NCI-H226 (cell line): ENCODE data around the gene SST.
A peak's percentile ranks its signal among the peaks of the same experiment; 100 is the strongest.

Source experiments
- DNase-seq: peaks from one replicate; pipeline ENCODE4 v3.0.0-alpha.2; 2015

Gene SST

DNA sequence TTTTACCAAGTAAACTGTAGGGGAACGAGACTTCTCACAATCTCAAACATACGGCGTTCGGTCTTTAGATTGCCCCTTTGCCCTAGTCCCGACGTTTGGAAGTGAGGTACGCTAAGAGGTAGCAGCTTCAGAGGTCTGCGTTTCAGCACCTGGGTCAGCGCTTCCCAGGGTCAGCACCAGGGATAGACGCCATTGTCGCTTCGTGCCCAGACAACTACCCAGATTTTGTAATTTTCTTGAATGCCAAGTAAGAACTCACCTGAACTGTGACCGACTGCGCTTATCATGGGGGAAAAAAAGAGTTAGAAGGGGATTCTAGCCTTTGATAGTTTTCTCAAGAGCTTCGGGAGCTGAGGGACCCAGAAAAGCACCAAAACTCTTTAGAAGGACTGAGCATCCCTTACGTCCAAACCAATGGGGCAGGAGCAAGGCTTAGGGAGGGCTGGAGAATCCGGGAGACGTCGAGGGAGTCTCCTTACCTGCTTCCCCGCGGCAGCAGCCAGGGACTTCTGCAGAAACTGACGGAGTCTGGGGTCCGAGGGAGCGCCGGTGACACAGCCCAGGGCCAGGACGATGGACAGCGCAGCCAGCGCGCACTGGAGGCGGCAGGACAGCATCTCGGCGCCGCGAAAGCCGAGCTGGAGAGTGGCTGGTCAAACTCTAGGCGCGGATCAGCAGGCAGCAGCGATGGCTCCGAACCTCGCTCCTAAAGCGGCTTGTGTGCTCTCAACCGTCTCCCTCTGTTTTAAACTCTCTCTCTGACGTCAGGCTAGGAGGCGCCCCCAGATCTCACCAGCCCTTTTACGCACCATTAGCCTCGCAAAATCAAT lies at the start of gene SST:
TSS of gene SST (minus strand) at position 720 of the 830 bp plus-strand sequence. CDS start at position 617, 103 bp downstream.
- no peak for DNase-seq

DNA sequence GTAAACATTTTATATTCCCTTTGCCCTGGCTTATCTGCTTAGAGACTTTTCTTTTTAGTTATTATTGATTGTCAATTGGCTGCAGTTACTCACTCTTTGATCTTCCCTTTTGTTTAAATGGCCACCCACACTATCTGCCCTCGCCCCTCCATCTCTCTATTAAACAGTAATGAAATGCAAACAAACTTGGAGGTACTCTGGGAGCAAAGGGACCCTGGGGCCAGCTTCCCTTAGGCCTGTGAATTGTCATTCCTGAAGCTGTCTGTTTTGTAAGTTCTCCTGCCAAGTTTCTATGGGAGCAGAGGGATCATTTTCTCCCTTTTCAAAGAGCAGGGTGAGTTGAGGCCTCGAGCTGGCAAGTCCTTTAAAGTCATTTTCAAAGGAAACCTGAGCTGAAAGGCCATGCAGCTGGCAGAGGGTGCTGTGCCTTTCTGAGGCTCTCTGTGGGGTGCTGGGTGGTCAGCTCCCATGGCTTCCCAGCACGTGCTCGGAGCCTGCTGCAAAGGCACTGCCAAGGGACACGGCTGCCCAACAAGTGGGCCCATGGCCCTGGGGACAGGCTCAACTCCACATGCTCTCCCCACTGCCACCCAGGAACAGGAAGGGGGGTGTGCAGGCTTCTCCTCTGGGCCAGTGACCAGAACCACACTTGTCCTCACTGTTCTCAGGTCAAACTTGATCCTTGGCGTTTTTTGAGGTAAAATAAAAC lies 49.6 kb upstream of the SST start:
- DNase-seq = no peak

DNA sequence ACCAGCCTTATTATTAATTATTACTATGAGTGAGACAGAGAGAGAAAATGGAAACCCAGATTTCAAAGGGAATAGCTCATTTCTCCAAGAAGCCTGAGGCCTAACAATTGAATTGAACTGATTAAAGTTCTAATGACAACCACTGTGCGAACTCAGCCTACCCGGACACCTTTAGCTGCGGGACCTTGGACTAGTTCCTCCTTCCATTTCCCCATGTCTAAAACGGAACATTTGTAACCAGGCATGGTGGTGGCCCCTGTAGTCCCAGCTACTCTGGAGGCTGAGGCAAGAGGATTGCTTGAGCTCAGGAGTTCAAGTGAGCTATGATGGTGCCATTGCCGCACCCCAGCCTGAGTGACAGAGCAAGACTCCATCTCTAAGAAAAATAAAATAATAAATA lies 48.6 kb upstream of the SST start:
- no peak for DNase-seq

DNA sequence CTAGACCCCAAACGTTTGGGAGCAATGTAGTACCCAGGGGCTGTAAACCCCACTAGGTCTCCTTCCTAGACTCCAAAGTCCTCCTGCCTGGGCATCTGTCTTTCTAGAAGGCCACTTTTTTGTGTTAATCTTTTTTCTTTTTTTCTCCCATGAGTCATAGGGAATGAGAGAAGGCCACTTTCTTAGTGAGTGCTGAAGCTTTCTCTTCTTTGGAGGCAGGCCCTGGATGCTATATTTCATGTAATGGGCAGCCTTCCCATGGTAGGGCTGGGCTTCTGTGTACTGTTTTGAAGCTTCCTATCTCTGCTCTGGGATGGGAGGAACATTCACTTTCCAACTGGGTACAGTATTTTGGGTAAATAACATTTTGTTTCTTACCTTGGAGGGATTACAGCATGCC lies 47.4 kb upstream of the SST start:
- no peak for DNase-seq

DNA sequence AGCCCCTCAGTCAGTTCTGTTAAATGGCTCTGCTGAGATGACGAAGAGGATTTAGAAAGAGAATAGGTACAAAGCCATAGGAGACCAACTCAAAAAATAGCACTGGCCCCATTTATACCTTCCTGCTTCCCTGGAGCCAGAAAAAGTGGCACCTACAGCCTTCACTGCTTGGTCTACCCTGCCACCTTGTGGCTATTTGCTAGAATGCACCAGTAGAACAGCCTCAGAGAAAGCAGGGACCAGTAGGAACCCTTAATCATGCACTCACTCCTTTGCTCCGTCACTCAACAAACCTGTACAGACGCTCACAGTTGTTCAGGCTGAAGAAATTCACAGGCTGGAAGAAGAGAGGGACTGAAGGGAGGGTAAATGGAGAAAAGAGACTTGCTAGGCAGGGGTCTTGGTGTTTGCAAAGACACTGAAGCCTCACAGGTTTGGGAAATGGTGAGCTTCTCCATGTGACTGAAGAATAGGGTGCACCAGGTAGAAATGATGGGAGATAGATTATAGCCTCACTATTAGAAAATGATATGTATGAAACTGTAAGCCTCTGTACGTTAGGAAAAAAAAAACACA lies 44.3 kb upstream of the SST start:
- DNase-seq = peak; percentile 51

DNA sequence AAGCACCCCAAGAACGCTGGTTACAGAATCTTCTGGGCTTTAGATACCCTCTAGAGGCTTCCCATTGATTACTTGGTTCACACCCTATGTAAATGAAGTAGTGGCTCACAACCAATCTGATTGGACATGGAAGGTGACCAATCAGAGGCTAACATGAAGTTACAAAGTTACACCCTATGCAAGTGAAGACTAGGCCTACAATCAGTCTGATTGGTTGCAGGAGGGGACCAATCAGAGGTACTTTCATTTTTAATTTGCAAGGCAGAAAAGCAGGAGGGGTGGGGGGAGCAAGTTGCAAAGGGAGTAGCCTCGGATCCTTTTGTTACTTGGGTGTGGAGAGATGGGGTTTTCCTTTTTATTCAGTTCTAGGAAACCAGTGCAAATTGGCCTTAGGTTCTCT lies 43.3 kb upstream of the SST start:
- peak; percentile 60 for DNase-seq

DNA sequence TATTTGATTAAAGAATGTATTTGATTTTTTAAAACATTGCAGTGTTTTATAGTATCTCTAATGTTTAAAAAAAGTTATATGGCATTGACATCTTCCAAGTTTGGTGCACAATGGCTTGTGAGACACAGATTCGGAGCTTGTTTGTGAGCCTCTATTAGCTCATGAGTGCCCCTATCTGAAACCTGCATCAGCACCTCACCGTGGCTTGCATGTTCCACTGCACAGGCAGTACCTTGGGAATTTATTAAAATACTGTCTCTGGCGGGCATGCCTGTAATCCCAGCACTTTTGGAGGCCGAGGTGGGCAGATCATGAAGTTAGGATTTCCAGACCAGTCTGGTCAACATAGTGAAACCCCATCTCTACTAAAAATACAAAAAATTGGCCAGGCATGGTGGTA lies 39.0 kb upstream of the SST start:
- no peak for DNase-seq

DNA sequence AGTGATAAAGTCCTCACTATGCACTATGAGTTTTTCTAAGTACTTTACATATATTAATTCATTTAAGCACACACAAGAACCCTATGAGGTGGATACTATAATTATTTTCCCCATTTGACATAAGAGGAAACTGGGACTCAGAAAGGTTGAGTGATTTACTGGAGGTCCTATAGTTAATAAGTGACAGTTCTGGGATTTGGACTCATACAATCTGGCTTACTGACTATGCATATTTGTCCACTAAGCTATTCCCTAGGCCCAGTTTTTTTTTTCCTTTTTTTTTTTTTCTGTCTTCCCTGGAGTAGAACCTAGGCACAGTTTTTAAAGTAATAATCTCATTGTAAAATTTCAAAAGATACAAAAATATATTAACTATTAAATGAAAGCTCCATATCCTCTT lies 38.5 kb upstream of the SST start:
- DNase-seq = no peak

DNA sequence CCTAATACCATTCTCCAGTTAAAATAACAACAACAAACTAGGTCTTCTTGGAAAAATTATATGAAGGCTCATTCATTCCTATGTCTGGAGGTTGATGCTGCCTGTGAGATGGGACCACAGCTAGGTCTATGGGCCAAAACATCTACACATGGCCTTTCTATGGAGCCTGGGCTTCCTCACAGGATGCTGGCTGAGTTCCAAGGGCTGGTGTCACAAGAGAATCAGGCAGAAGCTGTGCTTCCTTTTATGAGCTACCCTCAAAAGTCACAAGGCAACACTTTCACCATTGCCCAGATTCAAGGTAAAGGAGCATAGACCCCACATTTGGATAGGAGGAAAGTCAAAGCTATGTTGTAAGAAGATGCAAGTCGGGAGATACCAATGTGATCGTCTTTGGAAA lies 36.8 kb upstream of the SST start:
- DNase-seq = no peak

DNA sequence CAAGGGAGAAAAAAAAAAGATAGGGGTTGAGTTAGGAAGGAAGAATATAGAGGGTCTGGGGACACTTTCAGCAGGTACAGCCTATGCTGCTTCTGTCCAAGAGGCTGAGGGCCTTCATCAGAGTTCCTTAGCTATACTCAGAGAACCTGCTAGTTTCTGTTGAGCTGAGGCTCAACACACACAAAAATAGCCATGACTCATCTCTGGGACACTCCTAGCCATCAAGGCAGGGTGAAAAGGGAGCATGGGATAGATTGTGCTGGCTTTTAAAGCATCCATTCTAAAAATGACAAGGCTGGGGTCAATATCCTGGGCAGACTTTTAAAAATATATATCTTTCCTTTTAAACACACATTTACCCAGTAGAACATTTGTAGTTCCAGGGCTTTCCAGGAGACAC lies 35.0 kb upstream of the SST start:
- DNase-seq = no peak

DNA sequence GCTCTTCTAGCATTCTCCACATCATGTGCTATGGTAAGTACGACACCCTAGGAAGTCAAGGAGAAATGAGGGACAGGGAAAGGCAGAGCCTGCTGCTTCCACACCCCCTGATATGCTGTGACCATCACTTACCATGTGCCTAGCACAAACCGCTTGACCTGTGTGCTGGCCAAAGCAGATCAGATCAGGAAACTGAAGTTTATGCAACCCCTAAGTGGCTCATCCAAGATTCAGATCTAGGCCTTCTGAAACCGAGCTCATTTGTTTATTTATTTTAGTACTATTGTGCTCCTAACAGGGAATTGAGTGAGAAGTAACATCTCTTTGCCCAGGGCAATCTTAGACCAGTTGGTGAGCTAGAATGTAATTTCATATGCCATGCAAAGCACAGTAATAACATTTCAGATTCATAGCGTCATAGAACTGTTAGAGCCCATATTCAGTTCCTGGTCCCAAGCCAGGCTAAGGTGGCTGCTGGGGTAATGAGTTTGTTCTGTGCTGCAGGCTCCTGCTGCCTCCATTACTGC lies 32.4 kb upstream of the SST start, which contains the start of gene RTP2:
TSS of gene RTP2 (minus strand) at position 51 of the 527 bp plus-strand sequence. CDS start 429 bp downstream, outside the sequence.
- no peak for DNase-seq

DNA sequence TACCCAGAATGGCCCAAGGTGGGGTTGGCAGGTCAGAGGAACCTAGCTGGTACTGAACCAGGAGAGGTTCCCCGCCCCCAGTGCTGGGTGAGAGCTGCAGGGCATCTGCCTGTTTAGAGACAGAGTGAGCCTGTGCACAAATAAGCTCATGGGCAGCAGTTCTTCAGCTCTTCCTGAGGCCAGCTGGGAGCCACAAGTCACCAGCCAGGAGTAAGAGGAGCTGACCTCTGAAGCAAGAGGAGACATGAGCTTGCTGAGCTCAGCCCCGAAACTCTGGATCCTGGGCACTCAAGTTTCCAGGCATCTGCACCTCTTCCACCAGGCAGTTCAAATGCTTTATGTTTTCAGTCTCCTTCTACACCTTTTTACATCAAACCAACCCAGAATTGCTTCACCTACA lies 30.1 kb upstream of the SST start:
- no peak for DNase-seq

DNA sequence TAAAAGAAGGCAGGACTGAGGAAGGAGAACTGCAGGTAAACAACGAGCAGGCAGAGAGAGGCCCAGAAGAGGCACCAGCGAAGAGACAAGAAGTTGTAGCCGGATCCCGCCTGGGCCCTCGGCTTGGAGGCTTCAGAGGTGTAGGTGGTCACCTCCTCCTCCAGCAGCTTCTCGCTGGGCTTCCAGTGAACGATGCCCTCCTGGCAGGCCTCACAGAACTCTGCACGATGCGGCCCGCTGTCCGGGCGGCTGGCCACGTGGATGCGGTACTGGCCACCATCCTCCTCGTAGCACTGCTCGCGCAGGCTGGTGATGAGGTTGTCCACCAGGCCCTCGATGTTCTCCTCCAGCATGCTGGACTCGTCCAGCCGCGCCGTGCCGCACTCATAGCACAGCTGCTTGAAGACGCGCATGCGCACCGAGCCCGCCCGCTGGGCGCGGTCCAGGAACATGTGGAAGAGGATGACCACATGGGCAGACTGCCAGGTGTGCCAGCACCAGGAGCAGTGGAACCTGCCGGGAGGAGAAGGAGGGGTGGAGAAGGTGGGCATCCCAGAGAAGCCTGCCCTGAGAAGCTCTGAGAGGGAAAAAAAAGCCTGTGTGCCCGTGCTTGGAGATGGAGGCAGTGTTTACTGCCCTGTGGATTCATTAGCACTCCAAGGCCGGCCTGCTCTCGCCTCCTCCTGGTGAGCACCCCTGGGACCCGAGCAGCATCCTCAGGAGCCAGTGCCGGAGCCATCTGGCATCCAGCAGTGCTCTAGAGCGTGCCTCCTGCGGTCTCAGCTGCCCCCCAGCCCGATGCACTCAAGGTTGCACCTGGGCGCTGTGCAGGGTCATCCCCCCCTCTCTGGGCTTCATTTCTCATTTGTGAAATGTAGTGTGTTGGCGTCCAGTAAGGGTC lies 28.6 kb upstream of the SST start:
- no peak for DNase-seq

DNA sequence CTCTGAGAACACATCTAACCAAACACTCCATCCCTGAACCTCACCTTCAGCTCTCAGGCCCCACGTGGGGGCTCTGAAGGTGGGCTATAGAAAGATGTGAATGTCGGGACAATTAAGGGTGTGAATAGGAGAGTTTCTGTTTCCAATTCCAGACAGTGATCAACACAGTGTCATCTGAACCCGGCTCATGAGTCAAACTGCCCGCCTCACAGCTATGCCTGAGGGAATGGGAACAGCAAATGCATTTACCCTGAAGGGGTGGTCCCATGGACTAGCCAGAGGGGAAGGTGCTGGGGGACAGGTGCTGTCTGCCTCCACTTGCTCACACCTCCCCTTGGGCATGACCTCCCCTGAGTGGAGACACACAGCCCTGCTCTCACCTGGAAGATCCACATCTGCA lies 25.8 kb upstream of the SST start:
- no peak for DNase-seq

DNA sequence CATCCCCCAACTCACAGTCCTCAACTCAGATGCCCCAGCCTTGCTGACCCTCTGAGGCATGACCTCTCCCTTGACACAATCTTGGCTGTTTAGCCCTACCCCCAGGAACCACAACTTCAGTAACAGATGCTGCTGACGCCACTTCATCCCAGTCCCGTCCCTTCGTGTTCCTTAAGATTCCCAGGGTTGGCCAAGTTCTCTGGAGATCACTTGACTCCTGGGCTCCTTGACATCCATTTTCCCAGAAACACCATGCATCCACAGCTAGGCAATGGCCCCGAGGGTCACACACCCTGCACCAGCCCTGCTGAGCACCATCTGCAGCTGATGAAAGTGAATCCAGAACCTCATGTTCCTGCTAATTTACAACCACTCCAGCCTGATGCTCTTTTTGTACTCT lies 25.3 kb upstream of the SST start:
- DNase-seq = no peak

DNA sequence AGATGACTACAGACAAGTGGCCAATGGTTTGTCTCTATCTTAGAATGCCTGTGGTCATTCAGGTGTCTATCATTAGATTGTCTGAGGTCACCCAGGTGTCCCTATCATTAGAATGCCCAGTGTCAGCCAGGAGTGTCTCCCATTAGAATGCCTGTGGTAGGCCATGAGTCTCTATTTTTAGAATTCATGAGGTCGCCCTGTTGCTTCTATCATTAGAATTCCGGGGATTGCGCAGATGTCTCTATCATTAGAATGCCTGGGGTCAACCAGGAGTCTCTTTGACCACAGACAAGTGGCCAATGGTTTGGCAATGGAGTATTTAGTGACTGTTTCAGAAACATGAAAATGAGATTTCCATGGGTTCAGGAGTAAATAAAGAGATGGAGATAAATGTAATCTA lies 24.6 kb upstream of the SST start:
- peak; percentile 40 for DNase-seq

DNA sequence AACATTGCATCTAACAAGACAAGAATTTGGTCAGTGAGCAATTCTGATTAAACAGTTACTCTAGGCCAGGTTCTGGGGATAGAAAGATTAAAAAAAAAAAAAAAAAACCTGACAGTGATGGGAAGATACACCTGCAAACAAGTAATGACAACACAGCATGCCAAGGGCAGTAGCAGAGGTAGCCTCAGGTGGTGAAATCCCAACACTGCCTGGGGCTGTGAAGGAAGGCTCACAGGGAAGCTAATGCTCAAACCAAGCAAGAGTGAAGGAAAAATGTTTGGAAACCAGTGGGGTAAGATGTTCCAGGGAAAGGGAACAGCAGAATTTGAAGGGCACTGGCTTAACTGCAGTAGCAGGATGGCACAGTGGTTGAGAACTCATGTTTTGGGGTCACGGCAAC lies 23.2 kb upstream of the SST start:
- no peak for DNase-seq

DNA sequence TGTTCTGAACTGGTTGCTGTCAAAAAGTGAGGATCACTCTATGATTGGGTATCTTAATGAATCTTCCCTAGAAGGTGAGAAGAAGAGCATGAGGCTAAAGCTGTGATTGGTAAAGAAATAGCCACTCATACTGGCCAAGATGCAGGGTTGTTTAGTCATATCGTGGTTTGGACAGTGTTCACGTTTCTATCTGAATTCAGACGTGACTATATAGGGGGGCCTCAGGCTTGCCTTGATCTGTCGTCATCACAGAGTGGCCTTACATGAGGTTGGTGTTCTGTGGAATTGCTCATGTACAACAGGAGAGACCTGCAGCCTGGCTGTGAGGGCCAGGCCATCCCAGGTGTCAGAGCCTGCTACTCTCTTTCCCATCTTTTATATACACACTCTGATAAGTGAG lies 19.8 kb upstream of the SST start:
- peak; percentile 11 for DNase-seq

DNA sequence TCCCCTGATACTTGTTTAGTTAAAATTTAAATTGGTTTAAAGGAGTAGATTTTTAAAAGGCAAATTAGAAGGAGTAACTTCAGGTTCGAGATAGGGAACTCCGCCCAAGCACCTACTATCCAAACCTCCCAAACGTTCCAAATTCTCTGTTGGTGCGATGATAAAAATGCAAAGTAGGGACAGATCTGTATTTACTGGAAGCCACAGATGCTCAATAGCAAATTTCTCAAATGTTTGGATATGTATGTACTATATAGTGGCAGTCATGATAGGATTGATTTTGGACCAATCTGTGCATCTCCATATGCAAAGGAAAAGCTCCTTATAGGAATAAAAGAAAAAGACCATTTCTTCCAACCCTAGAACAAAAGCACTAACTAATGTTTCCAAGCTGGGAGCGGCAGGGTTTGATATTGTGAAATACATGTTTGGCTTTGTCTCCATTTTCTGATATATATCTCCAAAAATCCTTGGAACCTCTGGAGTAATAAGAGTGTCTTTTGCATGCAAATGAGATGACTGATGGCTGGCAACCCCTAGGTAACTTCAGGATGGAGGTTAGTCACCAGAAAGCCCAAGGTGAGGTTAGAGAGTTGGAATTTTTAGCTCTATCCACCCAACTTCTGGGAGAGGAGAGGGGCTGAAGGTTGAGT lies 16.6 kb upstream of the SST start:
- no peak for DNase-seq

DNA sequence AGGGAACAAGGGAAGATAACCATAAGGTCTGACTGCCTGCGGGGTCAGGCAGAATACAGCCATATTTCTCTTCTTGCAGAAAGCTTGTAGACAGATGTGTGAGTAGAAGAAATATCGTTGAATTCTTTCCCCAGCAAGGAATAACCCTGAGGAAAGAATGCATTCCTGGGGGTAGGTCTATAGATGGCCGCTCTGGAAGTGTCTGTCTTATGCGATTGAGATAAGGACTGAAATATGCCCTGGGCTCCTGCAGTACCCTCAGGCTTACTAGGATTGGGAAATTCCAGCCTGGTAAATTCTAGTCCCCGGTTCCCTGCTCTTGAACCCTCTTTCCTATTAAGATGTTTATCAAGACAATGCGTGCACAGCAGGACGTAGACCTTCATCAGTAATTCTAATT lies 15.8 kb upstream of the SST start:
- peak; percentile 26 for DNase-seq

DNA sequence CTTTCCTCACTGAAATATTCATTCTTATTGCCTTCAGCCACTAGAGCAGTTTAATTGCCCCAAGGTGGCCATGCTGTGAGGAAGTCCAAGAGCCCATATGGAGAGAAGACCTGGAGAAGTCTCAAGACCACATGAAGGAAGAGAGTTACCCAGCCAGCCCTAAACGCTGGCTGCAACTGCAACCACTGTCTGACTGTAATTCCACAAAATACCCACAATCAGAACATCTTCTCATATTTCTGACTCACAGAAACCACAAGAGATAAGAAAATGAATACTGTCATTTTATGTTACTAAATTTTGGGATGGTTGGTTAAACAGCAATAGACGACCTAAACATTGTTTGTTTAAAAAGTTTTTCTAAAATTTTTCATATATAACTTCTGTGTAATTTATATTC lies 14.7 kb upstream of the SST start:
- DNase-seq = peak; percentile 28

DNA sequence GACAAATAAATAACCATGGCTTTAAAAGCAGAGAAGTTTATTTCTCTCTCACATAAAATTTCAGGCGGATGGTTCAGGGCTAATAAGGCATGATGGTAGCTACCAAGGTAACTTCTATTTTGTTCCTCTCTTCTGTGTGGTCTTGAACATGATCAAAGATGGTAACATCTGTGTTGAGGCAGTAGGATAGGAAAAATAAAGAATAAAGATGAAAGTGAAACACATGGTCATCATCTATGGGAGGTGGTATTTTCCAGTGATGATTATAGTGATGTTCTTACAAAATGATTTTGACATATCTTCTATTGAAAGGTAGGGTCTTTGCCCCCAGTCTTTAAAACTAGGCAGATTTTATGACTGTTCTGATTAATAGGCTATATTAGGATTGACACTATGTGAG lies 14.2 kb upstream of the SST start:
- DNase-seq = no peak
